Measurements from ENCODE around the gene ZBTB25.

- TF ChIP-seq CTCF (IDR thresholded peaks at IDR 0.05) = no peak
- no peak for TF ChIP-seq POLR2A (IDR thresholded peaks at IDR 0.05)
Measured at GRCh38 chr14:64513271-64513670, 9.6 kb upstream of the ZBTB25 start.
